Iris pigment epithelial cell (primary cell): Measurements from ENCODE around the gene CEBPE.
A peak's percentile ranks its signal among the peaks of the same experiment; 100 is the strongest.

Experiments
- DNase-seq: peaks from one replicate; pipeline ENCODE4 v3.0.0-alpha.2; 2011; ENCODE audit warnings: low read depth

Gene CEBPE

GRCh38 chr14:23118506-23119362 lies at the start of gene CEBPE:
TSS of gene CEBPE (minus strand) at chr14:23119255. CDS start at chr14:23119091, 164 bp downstream.
- DNase-seq, result no peak

DNA sequence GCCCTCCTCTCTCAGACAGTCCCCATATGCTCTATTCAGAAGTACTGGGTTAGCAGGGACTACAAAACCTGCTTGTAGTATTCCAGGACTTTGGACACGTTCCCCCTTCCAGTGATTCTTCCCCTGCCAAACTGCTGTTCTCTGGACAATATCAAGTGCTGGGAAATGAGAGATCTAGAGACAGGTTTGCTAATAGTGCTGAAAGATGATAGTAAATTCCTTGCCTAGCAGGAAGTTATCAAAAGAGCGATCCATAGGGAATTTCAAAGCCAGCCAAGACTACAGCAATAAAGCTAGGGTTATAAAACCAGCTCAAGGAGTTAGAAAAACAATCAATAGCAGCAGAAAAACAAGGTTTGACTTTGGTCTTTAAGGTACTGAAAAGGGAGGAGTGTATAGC lies 49.2 kb upstream of the CEBPE start:
- no peak for DNase-seq

DNA sequence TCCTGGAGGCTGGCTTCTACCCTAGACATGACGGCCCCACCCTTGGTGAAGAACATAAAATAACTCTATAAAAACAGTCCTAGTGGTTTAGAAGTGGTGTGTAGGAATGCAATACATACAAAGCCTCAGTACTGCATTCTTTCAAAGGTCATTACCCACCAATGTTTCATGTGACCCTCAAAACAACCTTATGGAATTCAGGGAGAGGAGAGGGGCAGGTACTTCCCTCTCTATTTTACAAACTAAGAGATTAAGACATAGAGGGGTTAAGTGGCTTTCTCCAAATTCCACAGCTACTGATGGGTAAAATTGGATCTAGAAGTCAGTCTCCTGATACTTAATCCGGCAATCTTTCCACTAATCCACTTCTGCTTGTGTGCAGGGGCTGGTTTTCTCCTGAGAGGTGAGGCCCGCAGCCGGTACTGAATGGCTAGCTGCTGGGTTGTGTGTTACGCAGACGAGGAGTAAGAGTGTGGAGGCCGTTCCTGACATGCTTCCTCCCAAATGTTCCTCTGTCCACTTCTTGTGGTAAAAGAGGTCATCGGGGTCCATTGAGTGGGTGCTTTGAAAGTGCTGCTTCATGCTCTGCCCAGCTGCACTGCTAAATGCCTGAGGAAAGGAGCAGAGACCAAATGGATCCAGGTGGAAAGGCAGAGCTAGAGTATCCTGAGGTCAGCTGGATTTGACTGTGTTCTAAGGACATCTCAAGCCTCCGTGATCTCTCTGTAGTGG lies 48.2 kb upstream of the CEBPE start:
- peak; percentile 22 for DNase-seq

- no peak for DNase-seq
These were observed 45.9 kb upstream of the CEBPE start for GRCh38 chr14:23164949-23165348.

- no peak for DNase-seq
These were observed 45.2 kb upstream of the CEBPE start for GRCh38 chr14:23164250-23164649.

DNA sequence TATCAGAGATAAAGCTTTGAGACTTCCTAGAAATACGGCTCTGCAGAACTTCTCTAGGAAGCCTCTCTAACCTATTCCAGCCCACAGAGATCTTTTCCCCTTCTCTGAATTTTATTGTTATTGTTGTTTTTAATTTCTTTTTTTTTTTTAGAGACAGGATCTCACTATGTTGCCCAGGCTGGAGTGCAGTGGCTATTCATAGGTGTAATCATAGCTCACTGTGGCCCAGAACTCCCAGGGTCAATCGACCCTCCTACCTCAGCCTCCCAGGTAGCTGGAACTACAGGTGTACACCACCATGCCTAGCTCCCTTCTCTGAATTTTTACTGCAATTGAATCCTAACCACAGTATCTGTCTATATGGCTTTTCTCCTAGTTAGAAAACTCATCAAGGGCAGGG lies 44.8 kb upstream of the CEBPE start:
- DNase-seq, result no peak

- no peak for DNase-seq
These were observed 43.7 kb upstream of the CEBPE start for GRCh38 chr14:23162800-23163199.

DNA sequence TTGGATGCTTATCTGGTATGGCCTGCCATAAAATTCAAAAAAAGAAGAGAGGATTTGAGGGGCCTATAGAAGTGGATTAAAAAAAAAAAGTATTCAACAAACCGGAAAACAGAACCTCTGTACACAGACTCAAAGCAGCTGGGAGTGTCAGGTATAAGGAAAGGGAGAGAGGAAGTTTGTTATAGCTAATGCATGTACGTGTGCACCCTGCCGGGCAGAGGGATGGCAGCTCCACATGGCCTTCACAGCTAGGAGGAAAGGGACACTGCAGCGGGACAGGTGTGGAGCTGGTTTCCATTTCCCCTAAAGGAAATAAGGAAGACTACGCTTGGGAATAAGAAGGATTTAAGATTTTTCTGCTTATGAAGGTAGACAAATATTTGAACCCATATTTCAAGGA lies 43.0 kb upstream of the CEBPE start:
- DNase-seq, result no peak

DNA sequence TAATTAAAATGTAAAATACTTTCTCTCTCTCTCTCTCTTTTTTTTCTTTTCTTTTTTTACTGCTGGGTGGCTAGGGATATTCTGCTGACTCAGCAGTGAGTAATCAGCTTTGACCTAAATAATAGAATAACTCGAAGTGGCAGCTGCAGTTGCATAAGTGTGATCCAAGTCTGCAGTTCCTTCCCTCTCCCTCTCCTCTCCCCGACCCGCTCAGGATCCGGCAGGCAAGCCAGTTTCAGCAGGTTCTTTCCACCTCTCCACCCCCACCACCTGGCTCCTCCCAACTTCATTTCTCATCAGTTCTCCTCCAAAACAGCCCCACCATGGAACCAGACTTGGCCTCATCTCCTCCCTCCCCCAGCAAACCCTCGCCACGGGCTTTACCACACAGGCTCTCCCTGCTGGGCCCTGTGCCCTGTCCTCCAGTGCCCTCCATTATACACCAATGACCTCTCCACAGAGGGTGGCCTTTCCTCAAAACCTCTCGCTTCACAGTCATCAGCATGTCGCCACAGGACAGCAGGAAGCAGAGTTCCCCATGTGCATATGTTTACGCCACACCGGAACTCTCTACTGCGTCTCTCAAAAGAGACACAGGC lies 42.0 kb upstream of the CEBPE start:
- DNase-seq, result peak; percentile 92

- no peak for DNase-seq
These were observed 40.5 kb upstream of the CEBPE start for GRCh38 chr14:23159532-23159931.

GRCh38 chr14:23158779-23159178 lies 39.7 kb upstream of the CEBPE start:
- no peak for DNase-seq

DNA sequence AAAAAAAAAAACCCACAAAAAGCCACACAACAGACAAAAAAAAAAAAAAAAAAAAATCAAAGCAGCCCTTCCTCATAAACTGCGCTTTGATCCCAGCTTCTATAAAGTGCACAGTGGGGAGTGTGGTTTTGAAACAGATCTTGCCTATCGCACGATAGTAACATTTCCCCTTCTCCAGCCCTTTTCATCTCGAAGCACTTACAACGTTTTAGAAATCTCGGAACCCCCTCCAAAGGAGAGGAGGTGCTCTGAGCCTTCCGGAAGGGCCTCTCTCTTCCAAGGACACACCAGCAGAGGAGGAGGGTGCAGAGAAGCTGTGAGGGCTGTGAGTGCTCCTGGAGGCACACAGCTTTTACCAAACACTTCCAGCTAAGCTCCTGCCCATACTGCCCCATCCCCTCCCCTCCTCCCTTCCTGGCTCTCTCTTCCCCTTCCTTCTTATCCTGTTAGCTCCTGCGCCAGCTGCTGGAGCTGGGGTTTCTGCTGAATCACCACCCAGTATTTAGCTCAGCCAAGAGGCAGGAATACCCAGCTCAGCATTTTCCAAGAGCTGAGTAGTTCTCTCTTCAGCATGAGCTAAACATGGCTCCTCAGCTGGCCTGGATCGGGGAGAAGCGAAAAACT lies 36.0 kb upstream of the CEBPE start:
- DNase-seq, result peak; percentile 84

- peak; percentile 84 for DNase-seq
These were observed 35.1 kb upstream of the CEBPE start for GRCh38 chr14:23153851-23154796.

- DNase-seq, result no peak
These were observed 32.3 kb upstream of the CEBPE start for GRCh38 chr14:23151342-23151741.

DNA sequence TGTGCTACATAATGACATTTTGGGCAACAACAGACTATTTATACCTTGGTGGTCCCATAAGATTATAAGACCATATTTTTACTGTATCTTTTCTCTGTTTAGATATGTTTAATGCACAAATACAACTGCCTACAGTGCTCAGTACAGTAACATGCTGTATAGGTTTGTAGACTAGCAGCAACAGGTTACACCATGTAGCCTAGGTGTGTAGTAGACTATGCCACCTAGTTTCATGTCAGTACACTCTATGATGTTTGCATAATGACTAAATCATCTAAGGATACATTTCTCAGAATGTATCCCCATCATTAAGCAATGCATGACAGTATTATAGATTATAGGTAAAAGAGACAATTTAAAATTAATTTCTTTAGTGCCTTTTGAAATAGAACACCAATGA lies 30.7 kb upstream of the CEBPE start:
- no peak for DNase-seq

DNA sequence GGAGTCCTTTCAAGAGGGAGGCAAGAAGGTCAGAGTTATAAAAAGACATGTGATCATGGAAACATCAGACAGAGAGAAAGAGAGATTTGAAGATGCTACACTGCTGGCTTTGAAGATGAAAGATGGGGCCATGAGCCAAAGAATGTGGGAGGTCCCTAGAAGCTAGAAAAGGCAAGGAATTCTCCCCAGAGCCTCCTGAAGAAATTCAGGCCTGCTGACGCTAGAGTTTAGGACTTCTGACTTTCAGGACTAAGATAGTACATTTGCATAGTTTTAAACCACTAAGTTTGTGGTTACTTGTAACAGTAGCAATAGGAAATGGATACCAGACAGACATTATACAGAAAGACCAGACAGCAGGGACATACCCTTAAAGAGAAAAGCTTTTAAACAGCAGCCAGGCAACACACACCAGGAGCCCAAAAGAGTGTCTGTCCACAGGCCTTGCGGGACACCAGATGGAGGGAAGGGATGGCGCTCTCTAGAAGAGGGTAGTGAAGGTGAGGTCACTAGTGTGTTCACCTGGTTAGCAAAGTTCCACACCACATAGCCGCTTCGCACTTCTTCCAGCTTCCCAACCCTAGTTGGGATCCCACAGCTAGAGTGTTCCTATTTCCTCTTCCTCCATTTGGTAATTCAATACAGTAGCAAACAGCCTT lies 29.7 kb upstream of the CEBPE start:
- DNase-seq, result peak; percentile 35

DNA sequence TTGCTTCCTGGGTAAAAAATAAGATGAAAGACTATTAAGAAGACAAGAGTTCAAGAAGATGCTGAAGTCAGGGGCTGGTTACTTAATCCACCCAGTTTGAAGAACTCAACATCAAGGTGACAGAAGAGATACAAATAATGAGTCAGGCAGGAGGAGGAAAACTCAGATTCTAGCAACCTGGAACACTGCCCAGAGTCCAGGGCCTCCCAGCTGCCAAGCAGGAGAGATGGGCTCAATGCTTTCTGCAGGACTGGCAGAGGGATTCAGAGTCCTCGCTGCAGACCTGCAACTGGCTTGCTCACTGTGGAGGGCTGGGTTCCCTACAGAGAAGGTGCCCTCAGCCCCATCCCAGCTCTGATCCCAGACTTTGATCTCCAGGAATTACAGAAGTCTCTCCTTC lies 28.6 kb upstream of the CEBPE start:
- DNase-seq, result peak; percentile 43

GRCh38 chr14:23146980-23147379 lies 27.9 kb upstream of the CEBPE start:
- no peak for DNase-seq

DNA sequence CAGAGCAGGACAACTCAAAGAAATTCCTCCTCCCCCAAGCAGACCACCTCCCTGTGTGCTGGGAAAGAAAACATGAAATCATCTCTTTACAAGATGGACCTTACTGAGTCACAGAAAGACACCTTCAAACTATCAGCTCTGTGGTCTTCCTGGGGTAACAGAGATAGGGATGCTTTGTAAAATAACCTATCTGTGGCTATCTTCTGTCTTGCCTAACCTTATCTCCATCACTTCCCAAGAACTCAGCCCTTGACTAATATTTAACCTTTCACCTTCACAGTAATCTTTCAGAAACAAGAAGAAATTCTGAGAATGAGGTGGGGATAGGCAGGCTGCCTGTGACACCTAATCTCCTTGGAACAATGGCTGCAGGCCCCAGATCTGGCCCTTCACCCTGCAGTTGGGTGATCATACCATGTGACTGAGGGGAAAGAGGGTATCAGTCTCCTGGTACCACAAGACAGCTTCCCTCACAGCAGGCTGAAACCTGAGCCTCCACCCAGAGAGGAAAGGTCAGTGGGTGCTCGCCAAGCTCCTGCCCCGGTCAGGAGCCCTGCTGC lies 27.4 kb upstream of the CEBPE start:
- DNase-seq, result no peak

DNA sequence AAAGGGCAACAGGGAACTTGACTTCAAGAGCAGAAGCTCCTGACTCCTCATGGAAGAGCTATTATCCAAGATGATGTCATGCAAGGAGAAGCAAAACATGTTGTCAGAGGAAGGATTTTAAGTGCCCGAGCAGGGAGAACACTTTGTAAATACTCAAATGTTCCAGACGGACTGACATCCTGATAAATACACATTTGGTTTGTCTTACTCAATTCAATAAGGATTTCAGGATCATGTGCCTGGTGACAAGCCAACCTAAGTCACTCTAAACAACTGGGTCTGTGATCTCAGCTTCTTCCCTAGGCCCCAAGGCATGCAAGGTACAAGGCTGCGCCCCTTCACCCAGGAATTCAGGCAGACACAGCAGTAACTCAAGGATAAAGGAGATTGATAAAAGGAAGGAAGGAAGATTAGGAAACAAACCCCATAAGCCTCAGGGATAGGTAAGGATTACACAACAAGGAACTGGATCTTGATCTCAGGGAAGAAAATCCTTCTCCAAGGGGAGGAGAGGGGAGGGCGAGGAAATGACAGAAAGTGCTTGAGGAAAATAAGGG lies 26.8 kb upstream of the CEBPE start:
- no peak for DNase-seq
